ENCODE measurements around the gene BNIP3. TPM values are rescaled to one million over a fixed set of nuclear protein-coding genes. Genes with fewer than 3 reads are reported as not detected.

The BNIP3 gene
- total RNA-seq, 1 experiment from 2014 or later = 113 TPM

DNA sequence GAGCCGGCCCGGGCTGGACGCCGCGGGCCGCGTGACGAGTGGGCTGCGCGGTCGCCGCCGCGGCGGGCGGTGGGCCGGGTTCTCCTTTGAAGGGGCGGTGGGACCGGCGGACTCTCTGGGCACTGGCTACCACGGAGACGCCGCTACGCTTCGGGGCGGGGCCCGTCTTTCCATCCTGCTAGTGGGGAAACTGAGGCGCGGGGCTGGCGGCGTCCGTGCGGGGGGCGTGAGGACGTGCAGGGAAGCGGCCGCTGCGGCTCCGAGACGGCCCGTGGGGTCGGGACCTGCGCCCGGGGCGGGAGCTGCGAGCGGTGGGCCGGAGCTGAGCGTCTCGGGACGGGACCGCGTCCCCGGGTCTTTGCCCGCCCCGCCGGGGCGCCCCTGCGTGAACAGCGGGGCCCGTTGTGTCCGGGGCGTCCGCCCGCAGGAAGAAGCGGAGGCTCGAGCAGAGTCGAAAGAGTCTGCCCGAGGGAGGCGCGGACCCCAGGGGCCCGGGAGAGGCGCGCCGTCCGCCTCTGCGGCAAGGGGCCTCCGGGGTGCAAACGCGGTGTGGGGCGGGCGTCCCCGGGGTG lies 548 bp upstream of the BNIP3 start:
- H3K4me1 Mint-ChIP-seq = peaks cover 29% of the 10 kb centered on the region
- H3K27me3 Mint-ChIP-seq (ENCODE audit: low read depth) = peaks cover 42% of the 10 kb centered on the region
- no peak overlapping the region for H3K27ac Mint-ChIP-seq
- ATAC-seq (no peak), DNase-seq (ENCODE audit: low spot score) (no peak)
- peaks cover 51% of the 10 kb centered on the region for H3K36me3 Mint-ChIP-seq
- peaks cover 12% of the 10 kb centered on the region for H3K9me3 Mint-ChIP-seq
- TF ChIP-seq OVOL2 (CRISPR knock-in tag; IDR thresholded peaks at IDR 0.05; ENCODE audit: borderline replicate concordance) = no peak; the same call in 1 of the 2 replicates
- TF ChIP-seq, protein P1, sequence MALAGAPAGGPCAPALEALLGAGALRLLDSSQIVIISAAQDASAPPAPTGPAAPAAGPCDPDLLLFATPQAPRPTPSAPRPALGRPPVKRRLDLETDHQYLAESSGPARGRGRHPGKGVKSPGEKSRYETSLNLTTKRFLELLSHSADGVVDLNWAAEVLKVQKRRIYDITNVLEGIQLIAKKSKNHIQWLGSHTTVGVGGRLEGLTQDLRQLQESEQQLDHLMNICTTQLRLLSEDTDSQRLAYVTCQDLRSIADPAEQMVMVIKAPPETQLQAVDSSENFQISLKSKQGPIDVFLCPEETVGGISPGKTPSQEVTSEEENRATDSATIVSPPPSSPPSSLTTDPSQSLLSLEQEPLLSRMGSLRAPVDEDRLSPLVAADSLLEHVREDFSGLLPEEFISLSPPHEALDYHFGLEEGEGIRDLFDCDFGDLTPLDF (CRISPR knock-in tag; IDR thresholded peaks at IDR 0.05) = 0 out of 2 replicates have a peak, but pooled peaks have one; percentile 10
- TF ChIP-seq IRF2 (CRISPR knock-in tag; IDR thresholded peaks at IDR 0.05; ENCODE audit: borderline replicate concordance, low read depth) = no peak
- TF ChIP-seq, protein P2, sequence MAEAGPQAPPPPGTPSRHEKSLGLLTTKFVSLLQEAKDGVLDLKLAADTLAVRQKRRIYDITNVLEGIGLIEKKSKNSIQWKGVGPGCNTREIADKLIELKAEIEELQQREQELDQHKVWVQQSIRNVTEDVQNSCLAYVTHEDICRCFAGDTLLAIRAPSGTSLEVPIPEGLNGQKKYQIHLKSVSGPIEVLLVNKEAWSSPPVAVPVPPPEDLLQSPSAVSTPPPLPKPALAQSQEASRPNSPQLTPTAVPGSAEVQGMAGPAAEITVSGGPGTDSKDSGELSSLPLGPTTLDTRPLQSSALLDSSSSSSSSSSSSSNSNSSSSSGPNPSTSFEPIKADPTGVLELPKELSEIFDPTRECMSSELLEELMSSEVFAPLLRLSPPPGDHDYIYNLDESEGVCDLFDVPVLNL (CRISPR knock-in tag; IDR thresholded peaks at IDR 0.05; ENCODE audit: borderline replicate concordance, low read depth) = 0 out of 2 replicates have a peak, but pooled peaks have one; percentile 9
- TF ChIP-seq, protein P3, sequence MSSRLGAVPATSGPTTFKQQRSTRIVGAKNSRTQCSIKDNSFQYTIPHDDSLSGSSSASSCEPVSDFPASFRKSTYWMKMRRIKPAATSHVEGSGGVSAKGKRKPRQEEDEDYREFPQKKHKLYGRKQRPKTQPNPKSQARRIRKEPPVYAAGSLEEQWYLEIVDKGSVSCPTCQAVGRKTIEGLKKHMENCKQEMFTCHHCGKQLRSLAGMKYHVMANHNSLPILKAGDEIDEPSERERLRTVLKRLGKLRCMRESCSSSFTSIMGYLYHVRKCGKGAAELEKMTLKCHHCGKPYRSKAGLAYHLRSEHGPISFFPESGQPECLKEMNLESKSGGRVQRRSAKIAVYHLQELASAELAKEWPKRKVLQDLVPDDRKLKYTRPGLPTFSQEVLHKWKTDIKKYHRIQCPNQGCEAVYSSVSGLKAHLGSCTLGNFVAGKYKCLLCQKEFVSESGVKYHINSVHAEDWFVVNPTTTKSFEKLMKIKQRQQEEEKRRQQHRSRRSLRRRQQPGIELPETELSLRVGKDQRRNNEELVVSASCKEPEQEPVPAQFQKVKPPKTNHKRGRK (CRISPR knock-in tag; IDR thresholded peaks at IDR 0.05; ENCODE audit: borderline replicate concordance) = no peak
- peak; percentile 65; the same call in 1 of the 2 replicates for TF ChIP-seq TCF7 (CRISPR knock-in tag; IDR thresholded peaks at IDR 0.05; ENCODE audit: low read depth)
- TF ChIP-seq, protein P4, sequence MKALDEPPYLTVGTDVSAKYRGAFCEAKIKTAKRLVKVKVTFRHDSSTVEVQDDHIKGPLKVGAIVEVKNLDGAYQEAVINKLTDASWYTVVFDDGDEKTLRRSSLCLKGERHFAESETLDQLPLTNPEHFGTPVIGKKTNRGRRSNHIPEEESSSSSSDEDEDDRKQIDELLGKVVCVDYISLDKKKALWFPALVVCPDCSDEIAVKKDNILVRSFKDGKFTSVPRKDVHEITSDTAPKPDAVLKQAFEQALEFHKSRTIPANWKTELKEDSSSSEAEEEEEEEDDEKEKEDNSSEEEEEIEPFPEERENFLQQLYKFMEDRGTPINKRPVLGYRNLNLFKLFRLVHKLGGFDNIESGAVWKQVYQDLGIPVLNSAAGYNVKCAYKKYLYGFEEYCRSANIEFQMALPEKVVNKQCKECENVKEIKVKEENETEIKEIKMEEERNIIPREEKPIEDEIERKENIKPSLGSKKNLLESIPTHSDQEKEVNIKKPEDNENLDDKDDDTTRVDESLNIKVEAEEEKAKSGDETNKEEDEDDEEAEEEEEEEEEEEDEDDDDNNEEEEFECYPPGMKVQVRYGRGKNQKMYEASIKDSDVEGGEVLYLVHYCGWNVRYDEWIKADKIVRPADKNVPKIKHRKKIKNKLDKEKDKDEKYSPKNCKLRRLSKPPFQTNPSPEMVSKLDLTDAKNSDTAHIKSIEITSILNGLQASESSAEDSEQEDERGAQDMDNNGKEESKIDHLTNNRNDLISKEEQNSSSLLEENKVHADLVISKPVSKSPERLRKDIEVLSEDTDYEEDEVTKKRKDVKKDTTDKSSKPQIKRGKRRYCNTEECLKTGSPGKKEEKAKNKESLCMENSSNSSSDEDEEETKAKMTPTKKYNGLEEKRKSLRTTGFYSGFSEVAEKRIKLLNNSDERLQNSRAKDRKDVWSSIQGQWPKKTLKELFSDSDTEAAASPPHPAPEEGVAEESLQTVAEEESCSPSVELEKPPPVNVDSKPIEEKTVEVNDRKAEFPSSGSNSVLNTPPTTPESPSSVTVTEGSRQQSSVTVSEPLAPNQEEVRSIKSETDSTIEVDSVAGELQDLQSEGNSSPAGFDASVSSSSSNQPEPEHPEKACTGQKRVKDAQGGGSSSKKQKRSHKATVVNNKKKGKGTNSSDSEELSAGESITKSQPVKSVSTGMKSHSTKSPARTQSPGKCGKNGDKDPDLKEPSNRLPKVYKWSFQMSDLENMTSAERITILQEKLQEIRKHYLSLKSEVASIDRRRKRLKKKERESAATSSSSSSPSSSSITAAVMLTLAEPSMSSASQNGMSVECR (CRISPR knock-in tag; IDR thresholded peaks at IDR 0.05; ENCODE audit: borderline replicate concordance) = 0 out of 2 replicates have a peak, but pooled peaks have one; percentile 28
- peak; percentile 21; the same call in 1 of the 2 replicates for TF ChIP-seq MYBL2 (CRISPR knock-in tag; IDR thresholded peaks at IDR 0.05)
- ChIA-PET CTCF (interaction anchor here (1.4 to 2.7 kb wide), 3 partner anchors 9 to 41 kb away, joined by 3 to 29 read pairs (median 3); no protein-coding TSS in a partner anchor), POLR2A (no interaction called here)
- peak overlapping the region; percentile 45; the same call in 1 of the 2 replicates for H3K4me3 Mint-ChIP-seq

DNA sequence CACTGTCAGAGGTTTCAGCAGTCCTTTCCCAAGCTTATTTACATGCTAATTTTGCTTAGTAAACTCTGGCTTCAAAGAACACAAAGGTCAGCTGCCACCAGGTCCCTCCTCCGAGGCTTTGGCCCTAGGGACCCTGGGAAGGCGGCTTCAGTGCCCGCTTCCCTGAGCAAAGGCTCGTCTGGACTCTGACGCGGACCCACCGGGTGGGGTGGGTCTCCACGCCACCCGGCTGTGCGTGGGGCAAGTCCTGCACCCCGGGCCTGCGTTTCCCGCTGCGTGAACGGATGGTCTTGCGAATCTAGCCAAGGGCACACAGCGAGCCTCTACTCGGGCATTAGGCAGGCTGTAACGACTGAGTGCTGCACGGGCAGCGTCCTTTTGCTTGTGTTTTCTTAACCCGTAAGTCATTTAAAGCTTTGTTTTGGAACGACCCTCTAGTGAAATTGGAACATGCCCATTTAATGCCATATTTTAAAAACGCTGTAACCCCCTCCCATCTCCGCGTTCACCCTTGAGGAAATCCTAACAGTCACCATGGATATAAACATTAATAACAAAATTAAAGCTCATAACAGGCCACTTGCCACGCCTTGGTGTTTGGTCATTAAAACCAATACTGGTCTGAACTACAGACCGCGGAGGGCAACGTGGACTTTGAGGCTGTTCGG lies 828 bp downstream of the BNIP3 start:
- H3K27me3 Mint-ChIP-seq (ENCODE audit: low read depth) = peaks cover 36% of the 10 kb centered on the region
- DNase-seq (ENCODE audit: low spot score) = peak; percentile 39
- ATAC-seq = peak; percentile 8; the same call in 1 of the 2 replicates
- peaks cover 5% of the 10 kb centered on the region for H3K9me3 Mint-ChIP-seq
- POLR2A ChIA-PET = no interaction called here
- H3K4me3 Mint-ChIP-seq = peak overlapping the region; percentile 78
- CTCF ChIA-PET = interaction anchor here (0.9 to 2.7 kb wide), 8 partner anchors 8 to 161 kb away, joined by 3 to 29 read pairs (median 3); no protein-coding TSS in a partner anchor
- H3K4me1 Mint-ChIP-seq = peaks cover 43% of the 10 kb centered on the region
- TF ChIP-seq HMGA2 (CRISPR knock-in tag; IDR thresholded peaks at IDR 0.05) = no peak
- no peak for TF ChIP-seq NFATC4 (CRISPR knock-in tag; IDR thresholded peaks at IDR 0.05)
- TF ChIP-seq, protein P5, sequence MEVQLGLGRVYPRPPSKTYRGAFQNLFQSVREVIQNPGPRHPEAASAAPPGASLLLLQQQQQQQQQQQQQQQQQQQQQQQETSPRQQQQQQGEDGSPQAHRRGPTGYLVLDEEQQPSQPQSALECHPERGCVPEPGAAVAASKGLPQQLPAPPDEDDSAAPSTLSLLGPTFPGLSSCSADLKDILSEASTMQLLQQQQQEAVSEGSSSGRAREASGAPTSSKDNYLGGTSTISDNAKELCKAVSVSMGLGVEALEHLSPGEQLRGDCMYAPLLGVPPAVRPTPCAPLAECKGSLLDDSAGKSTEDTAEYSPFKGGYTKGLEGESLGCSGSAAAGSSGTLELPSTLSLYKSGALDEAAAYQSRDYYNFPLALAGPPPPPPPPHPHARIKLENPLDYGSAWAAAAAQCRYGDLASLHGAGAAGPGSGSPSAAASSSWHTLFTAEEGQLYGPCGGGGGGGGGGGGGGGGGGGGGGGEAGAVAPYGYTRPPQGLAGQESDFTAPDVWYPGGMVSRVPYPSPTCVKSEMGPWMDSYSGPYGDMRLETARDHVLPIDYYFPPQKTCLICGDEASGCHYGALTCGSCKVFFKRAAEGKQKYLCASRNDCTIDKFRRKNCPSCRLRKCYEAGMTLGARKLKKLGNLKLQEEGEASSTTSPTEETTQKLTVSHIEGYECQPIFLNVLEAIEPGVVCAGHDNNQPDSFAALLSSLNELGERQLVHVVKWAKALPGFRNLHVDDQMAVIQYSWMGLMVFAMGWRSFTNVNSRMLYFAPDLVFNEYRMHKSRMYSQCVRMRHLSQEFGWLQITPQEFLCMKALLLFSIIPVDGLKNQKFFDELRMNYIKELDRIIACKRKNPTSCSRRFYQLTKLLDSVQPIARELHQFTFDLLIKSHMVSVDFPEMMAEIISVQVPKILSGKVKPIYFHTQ (CRISPR knock-in tag; IDR thresholded peaks at IDR 0.05) = no peak
- no peak for TF ChIP-seq PRRX2 (CRISPR knock-in tag; IDR thresholded peaks at IDR 0.05)
- TF ChIP-seq, protein P6, sequence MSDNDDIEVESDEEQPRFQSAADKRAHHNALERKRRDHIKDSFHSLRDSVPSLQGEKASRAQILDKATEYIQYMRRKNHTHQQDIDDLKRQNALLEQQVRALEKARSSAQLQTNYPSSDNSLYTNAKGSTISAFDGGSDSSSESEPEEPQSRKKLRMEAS (CRISPR knock-in tag; IDR thresholded peaks at IDR 0.05) = no peak
- no peak for TF ChIP-seq ESRRA (CRISPR knock-in tag; IDR thresholded peaks at IDR 0.05; ENCODE audit: borderline replicate concordance)
- TF ChIP-seq, protein P7, sequence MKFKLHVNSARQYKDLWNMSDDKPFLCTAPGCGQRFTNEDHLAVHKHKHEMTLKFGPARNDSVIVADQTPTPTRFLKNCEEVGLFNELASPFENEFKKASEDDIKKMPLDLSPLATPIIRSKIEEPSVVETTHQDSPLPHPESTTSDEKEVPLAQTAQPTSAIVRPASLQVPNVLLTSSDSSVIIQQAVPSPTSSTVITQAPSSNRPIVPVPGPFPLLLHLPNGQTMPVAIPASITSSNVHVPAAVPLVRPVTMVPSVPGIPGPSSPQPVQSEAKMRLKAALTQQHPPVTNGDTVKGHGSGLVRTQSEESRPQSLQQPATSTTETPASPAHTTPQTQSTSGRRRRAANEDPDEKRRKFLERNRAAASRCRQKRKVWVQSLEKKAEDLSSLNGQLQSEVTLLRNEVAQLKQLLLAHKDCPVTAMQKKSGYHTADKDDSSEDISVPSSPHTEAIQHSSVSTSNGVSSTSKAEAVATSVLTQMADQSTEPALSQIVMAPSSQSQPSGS (CRISPR knock-in tag; IDR thresholded peaks at IDR 0.05; ENCODE audit: borderline replicate concordance, low read depth) = no peak
- no peak for TF ChIP-seq TEAD1 (CRISPR knock-in tag; IDR thresholded peaks at IDR 0.05)
- no peak for TF ChIP-seq ZNF671 (CRISPR knock-in tag; IDR thresholded peaks at IDR 0.05)
- TF ChIP-seq JUN (CRISPR knock-in tag; IDR thresholded peaks at IDR 0.05) = no peak
- TF ChIP-seq ELF4 (CRISPR knock-in tag; IDR thresholded peaks at IDR 0.05; ENCODE audit: low read depth) = no peak
- TF ChIP-seq TEAD4 (CRISPR knock-in tag; IDR thresholded peaks at IDR 0.05) = no peak
- H3K36me3 Mint-ChIP-seq = peaks cover 45% of the 10 kb centered on the region
- H3K27ac Mint-ChIP-seq = peak overlapping the region; percentile 37

All from WTC11 (cell line).